ENCODE data around the gene MRPS22.

DNA sequence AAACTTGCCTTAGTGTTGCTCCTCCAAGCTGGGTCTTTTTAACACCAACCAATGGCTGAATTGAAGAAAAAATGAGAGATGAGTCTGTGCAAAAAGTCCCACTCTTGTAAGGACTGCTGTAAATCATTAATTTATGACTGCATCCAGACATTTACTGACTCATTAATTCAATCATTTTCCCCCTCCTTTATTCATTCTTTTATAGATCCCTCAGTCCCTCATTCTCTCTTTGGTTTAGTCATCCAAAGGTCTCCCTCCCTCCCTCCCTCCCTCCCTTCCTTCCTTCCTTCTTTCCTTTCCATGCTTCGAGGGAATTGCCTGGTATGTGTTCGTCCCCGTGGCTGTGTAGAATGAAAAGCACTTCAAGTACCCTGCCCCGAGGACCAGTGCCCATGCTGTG, 35.3 kb upstream of the MRPS22 start:
- TF ChIP-seq POLR2AphosphoS5 (IDR thresholded peaks at IDR 0.05; ENCODE audit: borderline replicate concordance, low read depth, low read length): no peak
- no peak for TF ChIP-seq EZH2 (IDR thresholded peaks at IDR 0.05)
